HepG2 (cell line): ENCODE data around the gene SUSD6. TPM values are rescaled to one million over a fixed set of nuclear protein-coding genes. Genes with fewer than 3 reads are reported as not detected.

Experiments used
- ATAC-seq: fragments of 200-7000 bp; cut with Tn5 transposase; 3 replicates; pipeline ENCODE4 v1.9.1; 2020; ENCODE audit warnings: mild to moderate bottlenecking, moderate library complexity
- BruUV-seq: library from RNA; stranded (reverse); fragments of 400-500 nt; replicated peaks from 2 replicates; lab custom pipeline; 2021; lab: Mats Ljungman, UMichigan
- CTCF ChIA-PET: fragments of 300-600 bp; formaldehyde crosslinking; extraction: SDS; loops from one replicate; lab custom pipeline; 2021; ENCODE audit warnings: low total read pairs, inconsistent platforms, low intra/inter-chr PET ratio; lab: Yijun Ruan, JAX
- POLR2A ChIA-PET: fragments of 350-600 bp; sonication (Branson Sonifier 250); formaldehyde crosslinking; loops from one replicate; lab custom pipeline; 2020; ENCODE audit warnings: antibody characterized with exemption, inconsistent platforms; lab: Yijun Ruan, JAX
- DNase-seq: peaks from one replicate; pipeline ENCODE4 v3.0.0-alpha.2; 2015; ENCODE audit warnings: low spot score
- FAIRE-seq: peaks from 3 replicates; lab custom pipeline; 2011; peaks lifted over from hg19 to GRCh38; lab: Jason Lieb, UNC
- H2AFZ ChIP-seq: one replicate; pipeline ENCODE4 v1.6.1; 2011; ENCODE audit warnings: low read length, inconsistent platforms
- H3K27ac ChIP-seq: fragments of 300-600 bp; 3 replicates; pipeline ENCODE4 v1.8.0; 2011; ENCODE audit warnings: mixed run types, mild to moderate bottlenecking, mixed read lengths, low read length, inconsistent platforms; ENCODE audit not compliant: insufficient read depth; ENCODE audit errors: extremely low read length
- H3K27me3 ChIP-seq, 2 experiments: fragments of 200-600 bp in 1 of 2; 2 replicates in 1 of 2; 3 replicates in 1 of 2; pipeline versions ENCODE4 v1.6.0 to v1.8.0; 2011; ENCODE audit warnings: low read length in 2 of 2, mild to moderate bottlenecking in 2 of 2, moderate library complexity in 2 of 2, inconsistent platforms in 1 of 2; ENCODE audit not compliant: insufficient read depth in 2 of 2, control insufficient read depth in 1 of 2
- H3K36me3 ChIP-seq, 2 experiments: fragments of 200-600 bp in 1 of 2; replicated peaks in 1 of 2; 2 replicates in 1 of 2; 3 replicates in 1 of 2; pipeline versions ENCODE4 v1.5.1 to v1.8.0; 2011; ENCODE audit warnings: low read length in 2 of 2, inconsistent platforms in 1 of 2; ENCODE audit not compliant: insufficient read depth in 2 of 2, control insufficient read depth in 1 of 2
- H3K4me1 ChIP-seq: 2 replicates; pipeline ENCODE4 v1.5.1; 2012; ENCODE audit warnings: low read length, inconsistent platforms; ENCODE audit not compliant: insufficient read depth
- H3K4me2 ChIP-seq: 2 replicates; pipeline ENCODE4 v1.6.0; 2011; ENCODE audit warnings: low read depth, low read length, inconsistent platforms
- H3K4me3 ChIP-seq, 3 experiments: fragments of 200-600 bp in 1 of 3; sonication (generic), shearing (Covaris generic) in 1 of 3; replicated peaks in 1 of 3; 2 replicates each; pipeline ENCODE4 v1.5.1; 2011 to 2016; ENCODE audit warnings: low read length in 3 of 3, inconsistent platforms in 2 of 3, low read depth in 2 of 3, mild to moderate bottlenecking in 2 of 3, control low read depth in 1 of 3, mixed read lengths in 1 of 3; ENCODE audit not compliant: insufficient read depth in 1 of 3
- H3K79me2 ChIP-seq: one replicate; pipeline ENCODE4 v1.6.1; 2011; ENCODE audit warnings: low read length, inconsistent platforms; ENCODE audit not compliant: insufficient read depth
- H3K9ac ChIP-seq: 2 replicates; pipeline ENCODE4 v1.6.0; 2011; ENCODE audit warnings: mild to moderate bottlenecking, low read depth, low read length, inconsistent platforms; ENCODE audit not compliant: insufficient read depth
- H3K9me3 ChIP-seq: 2 replicates; pipeline ENCODE4 v1.5.1; 2012; ENCODE audit warnings: mild to moderate bottlenecking, low read length
- H4K20me1 ChIP-seq: 2 replicates; pipeline ENCODE4 v1.6.0; 2011; ENCODE audit warnings: inconsistent platforms, mild to moderate bottlenecking, low read length, moderate library complexity; ENCODE audit not compliant: insufficient read depth
- FOXK2 ChIP-seq: fragments of 450-650 bp; IDR thresholded peaks from 2 replicates; pipeline ENCODE4 v1.6.1; 2016
- RFX5 ChIP-seq: IDR thresholded peaks from 2 replicates; pipeline ENCODE4 v1.6.1; 2011; ENCODE audit warnings: low read depth, low read length, improper control_type of control experiment
- RNF2 ChIP-seq: fragments of 450-650 bp; conservative IDR thresholded peaks from 2 replicates; pipeline ENCODE4 v1.6.1; 2016; ENCODE audit warnings: low read depth
- SP140L ChIP-seq: sonication (generic); formaldehyde crosslinking; IDR thresholded peaks from 2 replicates; pipeline ENCODE4 v1.4.0; 2020; ENCODE audit warnings: missing genetic modification reagents, borderline replicate concordance
- YEATS4 ChIP-seq: sonication (generic); formaldehyde crosslinking; IDR thresholded peaks from 2 replicates; pipeline ENCODE4 v1.4.0; 2020; ENCODE audit warnings: missing genetic modification reagents, borderline replicate concordance
- WGBS: methylation state at CpG from one replicate; pipeline ENCODE4 v1.1.6; 2017; ENCODE audit warnings: low lambda C conversion rate; 5-methylcytosine and 5-hydroxymethylcytosine counted together
- in situ Hi-C: cut with HindIII; loops from 2 replicates; pipeline ENCODE4 v1.10.0; 2017; ENCODE audit warnings: low pct_unique_long_range_greater_than_20kb; ENCODE audit not compliant: extremely low pct_ligation_motif_present
- intact Hi-C: fragments of 100-400 bp; cut with micrococcal nuclease; formaldehyde crosslinking; loops from one replicate; pipeline ENCODE4 v1.10.0; 2022; ENCODE audit not compliant: unreplicated experiment
- polyA plus RNA-seq, 8 experiments: library from polyadenylated mRNA; depleted of rRNA in 3 of 8; stranded (reverse) in 7 of 8; unstranded in 1 of 8; fragments of >200 nt; fragmentation: Illumina TruSeq in 4 of 8; extraction: Trizol in 4 of 8; gene quantifications; 2 replicates each; pipeline versions ENCODE4 v1.2.1 to v1.2.3, GENCODE V29; 2011 to 2016; ENCODE audit warnings: low read depth in 4 of 8, missing spikeins in 1 of 8, mixed read lengths in 1 of 8; ENCODE audit not compliant: insufficient read depth in 1 of 8
- total RNA-seq, 5 experiments: library from RNA; depleted of rRNA; stranded (reverse); fragments of >200 nt; fragmentation: Illumina TruSeq; extraction: Trizol; gene quantifications; 2 replicates each; pipeline ENCODE4 v1.2.3, GENCODE V29; 2016; ENCODE audit warnings: low read depth in 1 of 5
- TF ChIP-seq, protein P1 (sequence below): sonication (generic); formaldehyde crosslinking; IDR thresholded peaks from 2 replicates; pipeline ENCODE4 v1.4.0; 2020; ENCODE audit warnings: mild to moderate bottlenecking, missing genetic modification reagents

The SUSD6 gene
- total and polyA plus RNA-seq, 2 of the 13 experiments (the other 11 are each of a cell fraction or from before 2014, with no cell fraction given): 7.2 to 7.4 TPM

GRCh38 chr14:69574954-69575295 lies 36.5 kb upstream of the SUSD6 start:
- ChIA-PET POLR2A (no interaction called here), CTCF (interaction anchor here (1.1 to 1.8 kb wide), 2 partner anchors 28 to 40 kb away, joined by 5 to 16 read pairs; no protein-coding TSS in a partner anchor)
- intact Hi-C loops (loop anchor here (1.0 to 2.0 kb wide), 3 partner anchors 26 to 332 kb away; no protein-coding TSS in a partner anchor), in situ Hi-C loops (loop anchor here (5.0 to 25.0 kb wide), 3 partner anchors 38 to 737 kb away; no protein-coding TSS in a partner anchor)
- no peaks in the 10 kb centered on the region for H3K36me3 ChIP-seq
- peaks cover 37% of the 10 kb centered on the region for H3K4me1 ChIP-seq
- TF ChIP-seq, protein P1, sequence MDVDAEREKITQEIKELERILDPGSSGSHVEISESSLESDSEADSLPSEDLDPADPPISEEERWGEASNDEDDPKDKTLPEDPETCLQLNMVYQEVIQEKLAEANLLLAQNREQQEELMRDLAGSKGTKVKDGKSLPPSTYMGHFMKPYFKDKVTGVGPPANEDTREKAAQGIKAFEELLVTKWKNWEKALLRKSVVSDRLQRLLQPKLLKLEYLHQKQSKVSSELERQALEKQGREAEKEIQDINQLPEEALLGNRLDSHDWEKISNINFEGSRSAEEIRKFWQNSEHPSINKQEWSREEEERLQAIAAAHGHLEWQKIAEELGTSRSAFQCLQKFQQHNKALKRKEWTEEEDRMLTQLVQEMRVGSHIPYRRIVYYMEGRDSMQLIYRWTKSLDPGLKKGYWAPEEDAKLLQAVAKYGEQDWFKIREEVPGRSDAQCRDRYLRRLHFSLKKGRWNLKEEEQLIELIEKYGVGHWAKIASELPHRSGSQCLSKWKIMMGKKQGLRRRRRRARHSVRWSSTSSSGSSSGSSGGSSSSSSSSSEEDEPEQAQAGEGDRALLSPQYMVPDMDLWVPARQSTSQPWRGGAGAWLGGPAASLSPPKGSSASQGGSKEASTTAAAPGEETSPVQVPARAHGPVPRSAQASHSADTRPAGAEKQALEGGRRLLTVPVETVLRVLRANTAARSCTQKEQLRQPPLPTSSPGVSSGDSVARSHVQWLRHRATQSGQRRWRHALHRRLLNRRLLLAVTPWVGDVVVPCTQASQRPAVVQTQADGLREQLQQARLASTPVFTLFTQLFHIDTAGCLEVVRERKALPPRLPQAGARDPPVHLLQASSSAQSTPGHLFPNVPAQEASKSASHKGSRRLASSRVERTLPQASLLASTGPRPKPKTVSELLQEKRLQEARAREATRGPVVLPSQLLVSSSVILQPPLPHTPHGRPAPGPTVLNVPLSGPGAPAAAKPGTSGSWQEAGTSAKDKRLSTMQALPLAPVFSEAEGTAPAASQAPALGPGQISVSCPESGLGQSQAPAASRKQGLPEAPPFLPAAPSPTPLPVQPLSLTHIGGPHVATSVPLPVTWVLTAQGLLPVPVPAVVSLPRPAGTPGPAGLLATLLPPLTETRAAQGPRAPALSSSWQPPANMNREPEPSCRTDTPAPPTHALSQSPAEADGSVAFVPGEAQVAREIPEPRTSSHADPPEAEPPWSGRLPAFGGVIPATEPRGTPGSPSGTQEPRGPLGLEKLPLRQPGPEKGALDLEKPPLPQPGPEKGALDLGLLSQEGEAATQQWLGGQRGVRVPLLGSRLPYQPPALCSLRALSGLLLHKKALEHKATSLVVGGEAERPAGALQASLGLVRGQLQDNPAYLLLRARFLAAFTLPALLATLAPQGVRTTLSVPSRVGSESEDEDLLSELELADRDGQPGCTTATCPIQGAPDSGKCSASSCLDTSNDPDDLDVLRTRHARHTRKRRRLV: no peak
- no peak for TF ChIP-seq SP140L (CRISPR knock-in tag)
- no peak for TF ChIP-seq YEATS4 (CRISPR knock-in tag)
- no peak for TF ChIP-seq RFX5
- TF ChIP-seq RNF2: no peak
- no peak for TF ChIP-seq FOXK2
- no peak for DNase-seq
- no peak overlapping the region for H2AFZ ChIP-seq
- H3K79me2 ChIP-seq: no peaks in the 10 kb centered on the region
- H3K4me2 ChIP-seq: peak overlapping the region; percentile 82; the same call in 1 of the 2 replicates
- no peak overlapping the region for H3K27ac ChIP-seq
- 27% methylated on average over 5 of the region's 5 CpGs for WGBS
- H4K20me1 ChIP-seq: no peaks in the 10 kb centered on the region
- no peak overlapping the region for H3K4me3 ChIP-seq
- BruUV-seq: no TSS peak
- H3K9ac ChIP-seq: no peak overlapping the region
- no peaks in the 10 kb centered on the region for H3K9me3 ChIP-seq
- no peak for ATAC-seq
- FAIRE-seq: no peak
- peaks cover 0 to 63% of the 10 kb centered on the region in 2 experiments for H3K27me3 ChIP-seq
